GM12892 (cell line): Measurements from ENCODE around the gene KLHL28.

Experiments used
- DNase-seq: peaks from one replicate; pipeline ENCODE4 v3.0.0; 2011; ENCODE audit not compliant: insufficient read length
- FAIRE-seq: peaks from 2 replicates; lab custom pipeline; 2011; peaks lifted over from hg19 to GRCh38; lab: Jason Lieb, UNC
- POLR2A ChIP-seq: IDR thresholded peaks from 2 replicates; pipeline ENCODE4 v1.6.1; 2011; ENCODE audit warnings: low read depth, low read length, control low read depth
- POLR2AphosphoS5 ChIP-seq: IDR thresholded peaks from 2 replicates; pipeline ENCODE4 v1.6.1; 2011; ENCODE audit warnings: low read depth, low read length, control low read depth
- TAF1 ChIP-seq: IDR thresholded peaks from 2 replicates; pipeline ENCODE4 v1.6.1; 2011; ENCODE audit warnings: low read depth, mild to moderate bottlenecking, control low read depth, low read length, borderline replicate concordance

KLHL28 gene

GRCh38 chr14:44979740-44980356 lies 18.1 kb upstream of the KLHL28 start:
- TF ChIP-seq POLR2A, result no peak
- no peak for TF ChIP-seq POLR2AphosphoS5
- TF ChIP-seq TAF1, result no peak
- no peak for FAIRE-seq
- DNase-seq, result no peak

GRCh38 chr14:44979273-44979672 lies 17.5 kb upstream of the KLHL28 start:
- no peak for TF ChIP-seq TAF1
- no peak for TF ChIP-seq POLR2AphosphoS5
- no peak for TF ChIP-seq POLR2A
- FAIRE-seq (no peak), DNase-seq (no peak)

- TF ChIP-seq POLR2AphosphoS5 (no peak), TAF1 (no peak), POLR2A (no peak)
- FAIRE-seq (no peak), DNase-seq (no peak)
Observed at GRCh38 chr14:44971459-44971858, 9.7 kb upstream of the KLHL28 start.

GRCh38 chr14:44970907-44971306 lies 9.2 kb upstream of the KLHL28 start:
- TF ChIP-seq POLR2A (no peak), TAF1 (no peak), POLR2AphosphoS5 (no peak)
- FAIRE-seq (peak; percentile 61), DNase-seq (no peak)

GRCh38 chr14:44968714-44969113 lies 7.0 kb upstream of the KLHL28 start:
- no peak for FAIRE-seq
- no peak for DNase-seq
- TF ChIP-seq POLR2A (no peak), TAF1 (no peak)

GRCh38 chr14:44966601-44967336 lies 5.0 kb upstream of the KLHL28 start:
- FAIRE-seq (peak; percentile 76), DNase-seq (no peak)
- TF ChIP-seq POLR2AphosphoS5, result no peak
- no peak for TF ChIP-seq TAF1
- TF ChIP-seq POLR2A, result no peak

- TF ChIP-seq POLR2AphosphoS5 (no peak), TAF1 (no peak)
- FAIRE-seq, result no peak
- no peak for DNase-seq
Observed at GRCh38 chr14:44963775-44964380, 2.1 kb upstream of the KLHL28 start.

GRCh38 chr14:44963044-44963528 lies 1.3 kb upstream of the KLHL28 start:
- FAIRE-seq (peak; percentile 50), DNase-seq (no peak)
- TF ChIP-seq TAF1 (no peak), POLR2A (no peak), POLR2AphosphoS5 (no peak)

GRCh38 chr14:44962334-44963043 lies 742 bp upstream of the KLHL28 start:
- TF ChIP-seq POLR2AphosphoS5 (no peak), POLR2A (no peak), TAF1 (no peak)
- FAIRE-seq, result no peak
- peak; percentile 17 for DNase-seq

GRCh38 chr14:44961151-44961553 lies 595 bp downstream of the KLHL28 start:
- TF ChIP-seq POLR2A (no peak), POLR2AphosphoS5 (no peak), TAF1 (no peak)
- peak; percentile 9 for DNase-seq
- FAIRE-seq, result peak; percentile 76

- TF ChIP-seq POLR2A, result no peak
- TF ChIP-seq TAF1, result no peak
- TF ChIP-seq POLR2AphosphoS5, result no peak
- FAIRE-seq, result no peak
- DNase-seq, result no peak
Observed at GRCh38 chr14:44960646-44961045, 1.1 kb downstream of the KLHL28 start.
